Measurements from ENCODE around the gene ANKRD13D. TPM values are rescaled to one million over a fixed set of nuclear protein-coding genes. Genes with fewer than 3 reads are reported as not detected.

The ANKRD13D gene
- total RNA-seq, 1 donor from 2014 or later = 192 TPM

GRCh38 chr11:67349928-67350465, 60.9 kb downstream of the ANKRD13D start:
- intact Hi-C loops (cut with micrococcal nuclease) = no loop called here

- intact Hi-C loops (cut with micrococcal nuclease) = loop anchor here (1.0 to 2.0 kb wide), 2 partner anchors 31 to 35 kb away; no protein-coding TSS in a partner anchor
Measured at GRCh38 chr11:67351275-67352005, 62.3 kb downstream of the ANKRD13D start.

Other genes with a start within 250 kb of the ANKRD13D start
- 0.27 TPM in 1 of 2 replicates, not detected in the other for gene RHOD, start 232.5 kb upstream of the ANKRD13D start, total RNA-seq
- 97.6 and 97.8 TPM in 2 replicates for gene KDM2A, start 170.0 kb upstream of the ANKRD13D start, total RNA-seq
- gene GRK2, start 22.8 kb upstream of the ANKRD13D start, total RNA-seq = 315 and 316 TPM in 2 replicates
- 9.7 and 14.2 TPM in 2 replicates for gene SSH3, start 14.2 kb downstream of the ANKRD13D start, total RNA-seq
- 48.0 and 52.8 TPM in 2 replicates for gene POLD4, start 64.2 kb downstream of the ANKRD13D start, total RNA-seq
- gene CLCF1, start 84.3 kb downstream of the ANKRD13D start, total RNA-seq = 0.39 and 0.48 TPM in 2 replicates
- 44.8 and 51.7 TPM in 2 replicates for gene RAD9A, start 102.7 kb downstream of the ANKRD13D start, total RNA-seq
- 346 and 351 TPM in 2 replicates for gene PPP1CA, start 112.6 kb downstream of the ANKRD13D start, total RNA-seq
- 280 and 291 TPM in 2 replicates for gene TBC1D10C, start 114.8 kb downstream of the ANKRD13D start, total RNA-seq
- 0.14 and 0.86 TPM in 2 replicates for gene CARNS1, start 126.4 kb downstream of the ANKRD13D start, total RNA-seq
- 59.8 and 64.4 TPM in 2 replicates for gene RPS6KB2, start 139.2 kb downstream of the ANKRD13D start, total RNA-seq
- 308 and 324 TPM in 2 replicates for gene PTPRCAP, start 148.4 kb downstream of the ANKRD13D start, total RNA-seq
- gene CORO1B, start 154.2 kb downstream of the ANKRD13D start, total RNA-seq = 241 and 247 TPM in 2 replicates
- not detected in 2 replicates for gene GPR152, start 163.4 kb downstream of the ANKRD13D start, total RNA-seq
- gene CABP4, start 166.1 kb downstream of the ANKRD13D start, total RNA-seq = 3.7 and 4.0 TPM in 2 replicates
- gene TMEM134, start 179.9 kb downstream of the ANKRD13D start, total RNA-seq = 34.3 and 40.4 TPM in 2 replicates
- gene AIP, start 193.7 kb downstream of the ANKRD13D start, total RNA-seq = 150 and 157 TPM in 2 replicates
- gene PITPNM1, start 216.1 kb downstream of the ANKRD13D start, total RNA-seq = 80.2 and 91.6 TPM in 2 replicates
- 159 and 166 TPM in 2 replicates for gene CDK2AP2, start 218.9 kb downstream of the ANKRD13D start, total RNA-seq
- gene CABP2, start 234.1 kb downstream of the ANKRD13D start, total RNA-seq = not detected in 2 replicates

All from T-helper 2 cell treated with Interferon-gamma antibody and Interleukin-4, amounts not matched to agents 100 ng/mL and 5 ng/mL, for 36 hours (primary cell).